Kidney epithelial cell (primary cell): ENCODE data around the gene C1orf216. TPM values are rescaled to one million over a fixed set of nuclear protein-coding genes. Genes with fewer than 3 reads are reported as not detected.

Experiments used
- DNase-seq: peaks from one replicate; pipeline ENCODE4 v3.0.0-alpha.2; 2010; ENCODE audit warnings: low read depth
- H3K27me3 ChIP-seq: 2 replicates; pipeline ENCODE4 v1.6.0; 2011; ENCODE audit warnings: low read length; ENCODE audit not compliant: control insufficient read depth, insufficient read depth
- H3K36me3 ChIP-seq: 2 replicates; pipeline ENCODE4 v1.5.1; 2011; ENCODE audit warnings: low read length; ENCODE audit not compliant: control insufficient read depth, insufficient read depth
- H3K4me3 ChIP-seq: 2 replicates; pipeline ENCODE4 v1.5.1; 2011; ENCODE audit warnings: low read depth, mild to moderate bottlenecking, control low read depth, low read length
- total RNA-seq: library from RNA; depleted of rRNA; stranded (reverse); fragments of >200 nt; gene quantifications from 2 replicates; pipeline ENCODE4 v1.2.3, GENCODE V29; 2015
- TF ChIP-seq, protein P1 (sequence below): IDR thresholded peaks from 2 replicates; pipeline ENCODE4 v1.5.1; 2011; ENCODE audit warnings: mild to moderate bottlenecking, moderate library complexity, low read length, control low read depth, inconsistent platforms; ENCODE audit not compliant: insufficient read depth, poor library complexity, severe bottlenecking

Gene C1orf216
- total RNA-seq, 1 donor from 2014 or later = 9.2 TPM

DNA sequence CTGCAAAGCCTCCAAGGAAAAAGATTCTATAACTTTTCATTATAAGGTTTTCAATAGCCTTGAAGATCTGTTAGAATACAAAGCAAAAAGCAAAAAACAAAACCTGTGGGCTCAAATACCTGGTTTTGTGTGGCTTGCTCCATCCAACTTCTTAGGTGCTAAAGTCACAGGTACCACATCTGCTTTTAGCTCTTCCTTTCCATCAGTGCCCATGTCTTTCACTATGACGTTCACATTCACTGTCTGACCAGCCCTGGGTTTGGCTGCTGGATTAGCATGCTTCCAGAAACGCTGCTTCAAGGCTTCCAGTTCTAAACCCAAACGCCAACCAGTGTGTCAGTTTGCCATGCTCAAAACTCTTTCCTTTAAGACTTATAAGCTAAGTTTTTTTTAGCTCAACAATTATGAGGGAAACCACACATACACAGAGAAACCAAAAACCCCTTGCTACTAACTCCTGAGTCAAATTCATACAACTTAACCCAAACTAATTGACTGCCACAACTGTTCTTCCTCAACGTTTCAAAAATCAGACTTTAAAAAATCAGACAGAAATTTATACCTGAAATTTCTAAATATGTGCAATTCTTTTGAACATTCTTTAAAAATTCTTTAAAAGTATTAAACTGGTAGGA lies 35.1 kb upstream of the C1orf216 start:
- no peak overlapping the region for H3K4me3 ChIP-seq
- no peak for DNase-seq
- TF ChIP-seq, protein P1, sequence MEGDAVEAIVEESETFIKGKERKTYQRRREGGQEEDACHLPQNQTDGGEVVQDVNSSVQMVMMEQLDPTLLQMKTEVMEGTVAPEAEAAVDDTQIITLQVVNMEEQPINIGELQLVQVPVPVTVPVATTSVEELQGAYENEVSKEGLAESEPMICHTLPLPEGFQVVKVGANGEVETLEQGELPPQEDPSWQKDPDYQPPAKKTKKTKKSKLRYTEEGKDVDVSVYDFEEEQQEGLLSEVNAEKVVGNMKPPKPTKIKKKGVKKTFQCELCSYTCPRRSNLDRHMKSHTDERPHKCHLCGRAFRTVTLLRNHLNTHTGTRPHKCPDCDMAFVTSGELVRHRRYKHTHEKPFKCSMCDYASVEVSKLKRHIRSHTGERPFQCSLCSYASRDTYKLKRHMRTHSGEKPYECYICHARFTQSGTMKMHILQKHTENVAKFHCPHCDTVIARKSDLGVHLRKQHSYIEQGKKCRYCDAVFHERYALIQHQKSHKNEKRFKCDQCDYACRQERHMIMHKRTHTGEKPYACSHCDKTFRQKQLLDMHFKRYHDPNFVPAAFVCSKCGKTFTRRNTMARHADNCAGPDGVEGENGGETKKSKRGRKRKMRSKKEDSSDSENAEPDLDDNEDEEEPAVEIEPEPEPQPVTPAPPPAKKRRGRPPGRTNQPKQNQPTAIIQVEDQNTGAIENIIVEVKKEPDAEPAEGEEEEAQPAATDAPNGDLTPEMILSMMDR = no peak
- no peaks in the 10 kb centered on the region for H3K27me3 ChIP-seq
- no peaks in the 10 kb centered on the region for H3K36me3 ChIP-seq

DNA sequence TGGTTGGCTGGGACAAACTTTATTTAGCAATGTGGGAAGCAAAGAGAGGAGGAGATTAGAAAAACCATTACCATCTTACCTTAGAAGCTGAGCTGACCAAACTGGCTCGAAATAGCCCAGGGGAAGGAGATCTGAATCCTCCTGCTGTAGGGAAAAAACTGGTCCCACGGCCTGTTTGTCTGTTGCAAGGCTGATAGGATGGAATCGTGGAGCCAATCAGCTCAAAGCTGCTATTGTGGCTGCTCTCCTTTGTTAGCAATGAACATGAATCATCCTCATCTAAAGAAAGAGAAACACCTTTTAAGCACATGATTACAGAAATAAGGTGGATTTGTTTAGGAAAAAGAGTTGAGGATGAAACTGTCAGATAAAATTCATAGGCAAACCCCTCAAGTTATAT lies 29.6 kb upstream of the C1orf216 start:
- no peak overlapping the region for H3K4me3 ChIP-seq
- H3K27me3 ChIP-seq = no peaks in the 10 kb centered on the region
- no peaks in the 10 kb centered on the region for H3K36me3 ChIP-seq
- no peak for DNase-seq
- TF ChIP-seq, protein P1 = no peak

DNA sequence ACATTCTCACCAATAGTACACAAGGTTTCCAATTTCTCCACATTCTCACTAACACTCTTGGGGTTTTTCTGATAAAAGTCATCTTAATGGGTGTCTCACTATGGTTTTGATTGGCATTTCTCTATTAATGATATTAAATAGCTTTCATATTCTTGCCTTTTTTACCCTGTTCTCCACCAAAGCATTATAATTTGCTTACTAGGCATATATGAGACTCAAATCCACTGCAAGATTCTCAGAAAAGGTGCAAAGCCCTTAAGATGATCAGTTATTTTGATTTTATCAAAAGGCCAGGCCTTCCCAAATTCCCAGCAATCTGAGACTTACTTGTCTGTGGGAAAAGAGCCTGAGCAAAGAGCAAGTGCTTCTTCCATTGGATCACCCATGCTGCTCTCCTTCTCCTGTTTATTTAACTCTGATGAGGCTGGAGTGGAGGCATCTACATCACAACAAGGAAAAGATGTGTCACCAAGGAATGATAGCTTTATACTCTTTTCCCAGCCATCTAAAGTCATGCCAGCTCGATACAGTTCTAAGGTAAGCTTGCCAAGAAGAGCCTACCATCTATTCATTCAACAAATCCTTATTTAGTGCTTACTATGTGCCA lies 26.5 kb upstream of the C1orf216 start:
- Histone ChIP-seq H3K36me3 (no peaks in the 10 kb centered on the region), H3K4me3 (no peak overlapping the region), H3K27me3 (no peaks in the 10 kb centered on the region)
- TF ChIP-seq, protein P1 = no peak
- DNase-seq = no peak

DNA sequence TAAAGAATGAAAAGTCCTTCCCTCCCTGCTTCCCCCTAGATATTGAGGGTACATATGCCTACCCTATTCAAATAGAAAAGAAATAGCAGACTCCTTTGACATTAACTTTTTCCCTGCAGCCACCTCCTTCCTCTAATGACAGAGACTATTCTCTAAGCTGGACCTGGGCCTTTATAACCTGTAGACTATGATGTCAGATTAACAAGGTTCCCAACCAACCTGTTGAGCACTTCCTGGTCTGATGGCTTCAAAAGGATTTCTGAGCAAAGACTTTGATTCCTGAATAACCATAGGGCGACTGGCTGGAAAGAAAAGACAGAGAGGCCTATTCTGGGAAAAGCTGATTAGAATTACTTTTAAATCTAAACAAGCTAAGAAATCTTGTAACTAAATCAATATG lies 18.4 kb upstream of the C1orf216 start:
- TF ChIP-seq, protein P1 = no peak
- no peak for DNase-seq
- Histone ChIP-seq H3K4me3 (no peak overlapping the region), H3K27me3 (no peaks in the 10 kb centered on the region), H3K36me3 (no peaks in the 10 kb centered on the region)

DNA sequence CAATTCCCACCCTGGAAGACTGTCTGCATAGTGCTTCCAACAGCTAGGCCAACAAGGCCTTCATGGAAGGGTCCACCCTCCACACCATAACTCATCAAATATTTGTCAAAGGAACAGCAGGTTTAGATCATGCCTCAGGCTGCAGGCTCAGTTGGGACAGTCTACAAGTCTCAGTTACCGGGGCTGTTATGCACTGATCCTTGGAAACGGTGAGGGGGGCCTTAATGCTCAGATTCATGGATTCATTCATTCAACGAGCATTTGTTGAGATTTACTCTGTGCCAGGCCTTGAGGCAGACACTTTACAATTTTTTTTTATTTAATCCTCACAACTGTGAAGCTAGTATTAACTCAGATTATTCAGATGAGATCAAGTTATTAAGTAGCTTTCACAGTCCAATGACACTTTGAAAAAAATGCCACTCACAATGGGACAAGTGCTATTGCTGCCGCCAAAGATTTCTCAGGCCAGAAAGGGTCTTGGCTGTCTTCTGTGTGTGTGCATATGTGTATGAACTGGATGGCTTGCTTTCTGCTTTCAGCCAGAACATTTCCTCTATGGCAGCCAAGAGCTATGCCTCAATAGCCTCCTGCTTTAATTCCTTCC lies 8.9 kb upstream of the C1orf216 start:
- Histone ChIP-seq H3K27me3 (no peaks in the 10 kb centered on the region), H3K36me3 (no peaks in the 10 kb centered on the region), H3K4me3 (no peak overlapping the region)
- DNase-seq = no peak
- TF ChIP-seq, protein P1 = no peak
